Measurements from ENCODE around the gene B3GLCT. TPM values are rescaled to one million over a fixed set of nuclear protein-coding genes. Genes with fewer than 3 reads are reported as not detected.
A peak's percentile ranks its signal among the peaks of the same experiment; 100 is the strongest.

B3GLCT gene
- total and polyA plus RNA-seq, 2 of the 13 experiments (the other 11 are each of a cell fraction or from before 2014, with no cell fraction given): 2.0 to 7.1 TPM

DNA sequence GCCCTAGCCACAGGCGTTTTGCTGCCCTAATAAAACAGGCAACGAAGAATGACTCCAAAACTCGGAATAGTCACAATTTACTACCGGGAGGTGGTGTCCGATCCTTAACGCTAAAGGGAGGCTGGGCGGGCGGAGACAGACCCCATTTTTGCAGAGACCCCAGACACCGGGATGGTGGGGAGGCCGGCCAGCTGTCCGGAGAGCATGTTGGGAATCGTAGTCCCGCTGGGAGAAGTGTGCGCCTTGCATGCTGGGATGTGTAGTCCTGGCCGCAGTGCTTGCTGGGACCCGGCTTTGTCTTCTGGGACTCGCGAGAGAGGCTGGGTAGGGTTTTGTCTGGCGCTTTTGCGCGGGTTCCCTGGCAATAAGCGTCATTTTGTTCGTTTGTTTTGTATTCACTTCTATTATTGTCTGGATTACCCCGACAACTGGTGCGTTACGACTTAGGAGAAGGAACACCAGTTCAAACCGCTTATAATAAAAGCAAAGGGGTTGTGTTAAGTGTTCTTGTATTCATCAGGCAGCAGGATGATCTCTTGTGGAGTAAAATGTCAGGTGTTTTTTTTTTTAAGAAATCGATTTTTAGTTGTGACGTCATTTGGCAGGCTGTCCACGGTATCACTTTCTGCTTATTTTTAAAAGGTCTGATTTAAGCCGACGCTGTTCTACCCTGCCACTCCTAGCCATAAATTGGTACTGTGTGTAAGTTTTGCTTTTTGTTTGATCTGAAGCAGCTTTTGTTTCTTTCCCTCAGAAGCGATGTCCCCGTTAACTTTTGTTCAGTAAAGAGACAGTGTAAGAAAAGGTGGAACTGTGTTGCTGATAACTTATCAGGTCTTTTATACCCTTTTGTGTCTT lies 37.4 kb upstream of the B3GLCT start:
- intact Hi-C loops (cut with micrococcal nuclease; ENCODE audit: unreplicated experiment) (loop anchor here (10.0 kb wide), 1 partner anchor 768 kb away; no protein-coding TSS in a partner anchor), in situ Hi-C loops (cut with HindIII; ENCODE audit: extremely low pct_ligation_motif_present, low pct_unique_long_range_greater_than_20kb) (loop anchor here (5.0 kb wide), 1 partner anchor 40 kb away; no protein-coding TSS in a partner anchor)
- ChIA-PET POLR2A (interaction anchor here (0.7 kb wide), 1 partner anchor 17 kb away, joined by 3 read pairs; no protein-coding TSS in a partner anchor), CTCF (ENCODE audit: low intra/inter-chr PET ratio, low total read pairs) (no interaction called here)
- Histone ChIP-seq H3K9ac (ENCODE audit: insufficient read depth, low read depth, low read length) (peak overlapping the region; percentile 81), H3K4me2 (ENCODE audit: low read depth, low read length) (peak overlapping the region; percentile 91), H3K79me2 (ENCODE audit: insufficient read depth, low read length) (peaks cover 39% of the 10 kb centered on the region), H3K9me3 (ENCODE audit: low read length) (no peaks in the 10 kb centered on the region), H3K27ac (ENCODE audit: extremely low read length, insufficient read depth, low read length) (peak overlapping the region; percentile 78), H3K27me3 (ENCODE audit: control insufficient read depth in 1 of 2, insufficient read depth in 2 of 2, low read length in 2 of 2) (no peaks in the 10 kb centered on the region; a peak in 1 of 5 replicates), H3K36me3 (replicated peaks in 1 of 2; ENCODE audit: control insufficient read depth in 1 of 2, insufficient read depth in 2 of 2, low read length in 2 of 2) (no peaks in the 10 kb centered on the region), H4K20me1 (ENCODE audit: insufficient read depth, low read length) (no peaks in the 10 kb centered on the region; the same call in 1 of the 2 replicates), H3K4me1 (ENCODE audit: insufficient read depth, low read length) (peaks cover 54% of the 10 kb centered on the region), H2AFZ (ENCODE audit: low read length) (peak overlapping the region; percentile 89), H3K4me3 (replicated peaks in 1 of 3; ENCODE audit: insufficient read depth in 1 of 3, low read depth in 2 of 3, low read length in 3 of 3) (peak overlapping the region; percentile 62 to 94 (median 91))
- BruUV-seq (replicated peaks): TSS peak; percentile 96
- WGBS (ENCODE audit: low lambda C conversion rate): 2% methylated on average over 24 of the region's 34 CpGs
- DNase-seq (ENCODE audit: low spot score) (peak; percentile 96), ATAC-seq (peak; percentile 94), FAIRE-seq (peak; percentile 76)
- TF ChIP-seq NFATC3 (CRISPR knock-in tag; IDR thresholded peaks at IDR 0.05) (no peak), RBAK (CRISPR knock-in tag; IDR thresholded peaks at IDR 0.05) (no peak), KLF16 (CRISPR knock-in tag; IDR thresholded peaks at IDR 0.05) (no peak; a peak in 1 of 4 replicates), CHD2 (IDR thresholded peaks at IDR 0.05; ENCODE audit: low read depth, low read length) (peak; percentile 98), GLI4 (CRISPR knock-in tag; IDR thresholded peaks at IDR 0.05; ENCODE audit: borderline replicate concordance) (no peak), ZBTB38 (CRISPR knock-in tag; IDR thresholded peaks at IDR 0.05) (no peak)
- TF ChIP-seq, protein P1, sequence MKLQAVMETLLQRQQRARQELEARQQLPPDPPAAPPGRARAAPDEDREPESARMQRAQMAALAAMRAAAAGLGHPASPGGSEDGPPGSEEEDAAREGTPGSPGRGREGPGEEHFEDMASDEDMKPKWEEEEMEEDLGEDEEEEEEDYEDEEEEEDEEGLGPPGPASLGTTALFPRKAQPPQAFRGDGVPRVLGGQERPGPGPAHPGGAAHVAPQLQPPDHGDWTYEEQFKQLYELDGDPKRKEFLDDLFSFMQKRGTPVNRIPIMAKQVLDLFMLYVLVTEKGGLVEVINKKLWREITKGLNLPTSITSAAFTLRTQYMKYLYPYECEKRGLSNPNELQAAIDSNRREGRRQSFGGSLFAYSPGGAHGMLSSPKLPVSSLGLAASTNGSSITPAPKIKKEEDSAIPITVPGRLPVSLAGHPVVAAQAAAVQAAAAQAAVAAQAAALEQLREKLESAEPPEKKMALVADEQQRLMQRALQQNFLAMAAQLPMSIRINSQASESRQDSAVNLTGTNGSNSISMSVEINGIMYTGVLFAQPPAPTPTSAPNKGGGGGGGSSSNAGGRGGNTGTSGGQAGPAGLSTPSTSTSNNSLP (IDR thresholded peaks at IDR 0.05; ENCODE audit: low read depth, low read length): no peak
- TF ChIP-seq, protein P2, sequence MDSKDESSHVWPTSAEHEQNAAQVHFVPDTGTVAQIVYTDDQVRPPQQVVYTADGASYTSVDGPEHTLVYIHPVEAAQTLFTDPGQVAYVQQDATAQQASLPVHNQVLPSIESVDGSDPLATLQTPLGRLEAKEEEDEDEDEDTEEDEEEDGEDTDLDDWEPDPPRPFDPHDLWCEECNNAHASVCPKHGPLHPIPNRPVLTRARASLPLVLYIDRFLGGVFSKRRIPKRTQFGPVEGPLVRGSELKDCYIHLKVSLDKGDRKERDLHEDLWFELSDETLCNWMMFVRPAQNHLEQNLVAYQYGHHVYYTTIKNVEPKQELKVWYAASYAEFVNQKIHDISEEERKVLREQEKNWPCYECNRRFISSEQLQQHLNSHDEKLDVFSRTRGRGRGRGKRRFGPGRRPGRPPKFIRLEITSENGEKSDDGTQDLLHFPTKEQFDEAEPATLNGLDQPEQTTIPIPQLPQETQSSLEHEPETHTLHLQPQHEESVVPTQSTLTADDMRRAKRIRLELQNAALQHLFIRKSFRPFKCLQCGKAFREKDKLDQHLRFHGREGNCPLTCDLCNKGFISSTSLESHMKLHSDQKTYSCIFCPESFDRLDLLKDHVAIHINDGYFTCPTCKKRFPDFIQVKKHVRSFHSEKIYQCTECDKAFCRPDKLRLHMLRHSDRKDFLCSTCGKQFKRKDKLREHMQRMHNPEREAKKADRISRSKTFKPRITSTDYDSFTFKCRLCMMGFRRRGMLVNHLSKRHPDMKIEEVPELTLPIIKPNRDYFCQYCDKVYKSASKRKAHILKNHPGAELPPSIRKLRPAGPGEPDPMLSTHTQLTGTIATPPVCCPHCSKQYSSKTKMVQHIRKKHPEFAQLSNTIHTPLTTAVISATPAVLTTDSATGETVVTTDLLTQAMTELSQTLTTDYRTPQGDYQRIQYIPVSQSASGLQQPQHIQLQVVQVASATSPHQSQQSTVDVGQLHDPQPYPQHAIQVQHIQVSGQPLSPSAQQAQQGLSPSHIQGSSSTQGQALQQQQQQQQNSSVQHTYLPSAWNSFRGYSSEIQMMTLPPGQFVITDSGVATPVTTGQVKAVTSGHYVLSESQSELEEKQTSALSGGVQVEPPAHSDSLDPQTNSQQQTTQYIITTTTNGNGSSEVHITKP (CRISPR knock-in tag; IDR thresholded peaks at IDR 0.05; ENCODE audit: low read depth): no peak
- TF ChIP-seq, protein P3, sequence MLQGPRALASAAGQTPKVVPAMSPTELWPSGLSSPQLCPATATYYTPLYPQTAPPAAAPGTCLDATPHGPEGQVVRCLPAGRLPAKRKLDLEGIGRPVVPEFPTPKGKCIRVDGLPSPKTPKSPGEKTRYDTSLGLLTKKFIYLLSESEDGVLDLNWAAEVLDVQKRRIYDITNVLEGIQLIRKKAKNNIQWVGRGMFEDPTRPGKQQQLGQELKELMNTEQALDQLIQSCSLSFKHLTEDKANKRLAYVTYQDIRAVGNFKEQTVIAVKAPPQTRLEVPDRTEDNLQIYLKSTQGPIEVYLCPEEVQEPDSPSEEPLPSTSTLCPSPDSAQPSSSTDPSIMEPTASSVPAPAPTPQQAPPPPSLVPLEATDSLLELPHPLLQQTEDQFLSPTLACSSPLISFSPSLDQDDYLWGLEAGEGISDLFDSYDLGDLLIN (CRISPR knock-in tag; IDR thresholded peaks at IDR 0.05; ENCODE audit: borderline replicate concordance): no peak
- TF ChIP-seq, protein P4, sequence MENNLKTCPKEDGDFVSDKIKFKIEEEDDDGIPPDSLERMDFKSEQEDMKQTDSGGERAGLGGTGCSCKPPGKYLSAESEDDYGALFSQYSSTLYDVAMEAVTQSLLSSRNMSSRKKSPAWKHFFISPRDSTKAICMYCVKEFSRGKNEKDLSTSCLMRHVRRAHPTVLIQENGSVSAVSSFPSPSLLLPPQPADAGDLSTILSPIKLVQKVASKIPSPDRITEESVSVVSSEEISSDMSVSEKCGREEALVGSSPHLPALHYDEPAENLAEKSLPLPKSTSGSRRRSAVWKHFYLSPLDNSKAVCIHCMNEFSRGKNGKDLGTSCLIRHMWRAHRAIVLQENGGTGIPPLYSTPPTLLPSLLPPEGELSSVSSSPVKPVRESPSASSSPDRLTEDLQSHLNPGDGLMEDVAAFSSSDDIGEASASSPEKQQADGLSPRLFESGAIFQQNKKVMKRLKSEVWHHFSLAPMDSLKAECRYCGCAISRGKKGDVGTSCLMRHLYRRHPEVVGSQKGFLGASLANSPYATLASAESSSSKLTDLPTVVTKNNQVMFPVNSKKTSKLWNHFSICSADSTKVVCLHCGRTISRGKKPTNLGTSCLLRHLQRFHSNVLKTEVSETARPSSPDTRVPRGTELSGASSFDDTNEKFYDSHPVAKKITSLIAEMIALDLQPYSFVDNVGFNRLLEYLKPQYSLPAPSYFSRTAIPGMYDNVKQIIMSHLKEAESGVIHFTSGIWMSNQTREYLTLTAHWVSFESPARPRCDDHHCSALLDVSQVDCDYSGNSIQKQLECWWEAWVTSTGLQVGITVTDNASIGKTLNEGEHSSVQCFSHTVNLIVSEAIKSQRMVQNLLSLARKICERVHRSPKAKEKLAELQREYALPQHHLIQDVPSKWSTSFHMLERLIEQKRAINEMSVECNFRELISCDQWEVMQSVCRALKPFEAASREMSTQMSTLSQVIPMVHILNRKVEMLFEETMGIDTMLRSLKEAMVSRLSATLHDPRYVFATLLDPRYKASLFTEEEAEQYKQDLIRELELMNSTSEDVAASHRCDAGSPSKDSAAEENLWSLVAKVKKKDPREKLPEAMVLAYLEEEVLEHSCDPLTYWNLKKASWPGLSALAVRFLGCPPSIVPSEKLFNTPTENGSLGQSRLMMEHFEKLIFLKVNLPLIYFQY (CRISPR knock-in tag; IDR thresholded peaks at IDR 0.05; ENCODE audit: borderline replicate concordance): no peak; the same call in 1 of the 2 replicates
